Trophoblast cell (in vitro differentiated cells and primary cell): ENCODE measurements around the gene SLX4IP.

Source experiments
- DNase-seq, 2 donors: peaks; one replicate each; pipeline ENCODE4 v3.0.0-alpha.2; 2016
- H2AFZ ChIP-seq: 2 replicates; pipeline ENCODE4 v1.6.1; 2013; ENCODE audit warnings: low read length, moderate library complexity, mild to moderate bottlenecking; ENCODE audit not compliant: insufficient read depth, poor library complexity
- H2AK5ac ChIP-seq: 2 replicates; pipeline ENCODE4 v1.6.1; 2013; ENCODE audit warnings: mild to moderate bottlenecking, low read length
- H2BK120ac ChIP-seq: 2 replicates; pipeline ENCODE4 v1.6.1; 2013; ENCODE audit warnings: low read length, mild to moderate bottlenecking, moderate library complexity; ENCODE audit not compliant: insufficient read depth, poor library complexity
- H2BK12ac ChIP-seq: 2 replicates; pipeline ENCODE4 v1.6.1; 2013; ENCODE audit warnings: mild to moderate bottlenecking, low read length, moderate library complexity
- H2BK5ac ChIP-seq: 2 replicates; pipeline ENCODE4 v1.6.1; 2013; ENCODE audit warnings: low read length, low read depth, moderate library complexity, mild to moderate bottlenecking; ENCODE audit not compliant: poor library complexity
- H3K14ac ChIP-seq: 2 replicates; pipeline ENCODE4 v1.6.1; 2013; ENCODE audit warnings: mild to moderate bottlenecking, low read length
- H3K18ac ChIP-seq: 2 replicates; pipeline ENCODE4 v1.6.1; 2013; ENCODE audit warnings: mild to moderate bottlenecking, low read length
- H3K23ac ChIP-seq: 2 replicates; pipeline ENCODE4 v1.6.1; 2013; ENCODE audit warnings: low read length
- H3K27ac ChIP-seq: 2 replicates; pipeline ENCODE4 v1.5.1; 2013; ENCODE audit warnings: low read depth, mild to moderate bottlenecking, inconsistent platforms, low read length, moderate library complexity
- H3K27me3 ChIP-seq: 2 replicates; pipeline ENCODE4 v1.6.1; 2013; ENCODE audit warnings: inconsistent platforms, mild to moderate bottlenecking, low read length, moderate library complexity; ENCODE audit not compliant: insufficient read depth
- H3K36me3 ChIP-seq, 2 experiments: 1 replicate in 1 of 2; 2 replicates in 1 of 2; pipeline ENCODE4 v1.6.1; 2013; ENCODE audit warnings: low read length in 2 of 2, mild to moderate bottlenecking in 2 of 2, moderate library complexity in 1 of 2; ENCODE audit not compliant: insufficient read depth in 2 of 2, control insufficient read depth in 1 of 2
- H3K4ac ChIP-seq: 2 replicates; pipeline ENCODE4 v1.6.1; 2013; ENCODE audit warnings: low read depth, mild to moderate bottlenecking, low read length, moderate library complexity
- H3K4me1 ChIP-seq, 2 experiments: 1 replicate in 1 of 2; 2 replicates in 1 of 2; pipeline ENCODE4 v1.6.1; 2013; ENCODE audit warnings: low read length in 2 of 2, mild to moderate bottlenecking in 2 of 2, moderate library complexity in 1 of 2; ENCODE audit not compliant: insufficient read depth in 2 of 2, control insufficient read depth in 1 of 2
- H3K4me2 ChIP-seq: 2 replicates; pipeline ENCODE4 v1.6.1; 2013; ENCODE audit warnings: inconsistent platforms, mild to moderate bottlenecking, low read length, moderate library complexity
- H3K4me3 ChIP-seq: 2 replicates; pipeline ENCODE4 v1.5.1; 2013; ENCODE audit warnings: mild to moderate bottlenecking, low read depth, low read length, inconsistent platforms
- H3K79me1 ChIP-seq: one replicate; pipeline ENCODE4 v1.6.1; 2013; ENCODE audit warnings: low read length
- H3K79me2 ChIP-seq: 2 replicates; pipeline ENCODE4 v1.6.1; 2013; ENCODE audit warnings: low read length, mild to moderate bottlenecking; ENCODE audit not compliant: control insufficient read depth, insufficient read depth, poor library complexity
- H3K9ac ChIP-seq: 2 replicates; pipeline ENCODE4 v1.6.1; 2013; ENCODE audit warnings: mild to moderate bottlenecking, low read length
- H3K9me3 ChIP-seq: 2 replicates; pipeline ENCODE4 v1.6.1; 2013; ENCODE audit warnings: low read depth, mild to moderate bottlenecking, control low read depth, inconsistent platforms, low read length; ENCODE audit not compliant: insufficient read depth
- H4K12ac ChIP-seq: 2 replicates; pipeline ENCODE4 v1.6.1; 2013; ENCODE audit warnings: low read depth, mild to moderate bottlenecking, low read length, moderate library complexity
- H4K8ac ChIP-seq: 2 replicates; pipeline ENCODE4 v1.6.1; 2013; ENCODE audit warnings: low read depth, mild to moderate bottlenecking, low read length, moderate library complexity
- H4K91ac ChIP-seq: one replicate; pipeline ENCODE4 v1.6.1; 2013; ENCODE audit warnings: low read depth, mild to moderate bottlenecking, low read length, moderate library complexity
- WGBS: extraction: QIAGEN DNeasy Blood & Tissue Kit; methylation state at CpG from one replicate; pipeline ENCODE4 v1.1.7; 2013; ENCODE audit warnings: missing lambda C conversion rate; ENCODE audit not compliant: insufficient read length, insufficient coverage; ENCODE audit errors: extremely low coverage; 5-methylcytosine and 5-hydroxymethylcytosine counted together

SLX4IP gene

GRCh38 chr20:10443936-10444335, 8.8 kb downstream of the SLX4IP start:
- H3K23ac ChIP-seq: no peak overlapping the region
- no CpG with 5 or more reads among the region's 2 CpGs for WGBS

GRCh38 chr20:10445758-10446157, 10.7 kb downstream of the SLX4IP start:
- no peak overlapping the region for H3K14ac ChIP-seq
- H3K79me1 ChIP-seq: no peaks in the 10 kb centered on the region
- no peak overlapping the region for H4K8ac ChIP-seq
- H3K79me2 ChIP-seq: no peaks in the 10 kb centered on the region
- no CpG with 5 or more reads among the region's 4 CpGs for WGBS
- H3K9me3 ChIP-seq: no peaks in the 10 kb centered on the region
- no peak overlapping the region for H3K4ac ChIP-seq
- H2BK120ac ChIP-seq: no peak overlapping the region
- no peak overlapping the region for H3K9ac ChIP-seq
- no peaks in the 10 kb centered on the region for H3K27me3 ChIP-seq
- H3K36me3 ChIP-seq: no peaks in the 10 kb centered on the region
- no peak overlapping the region for H4K12ac ChIP-seq
- H3K4me1 ChIP-seq: no peaks in the 10 kb centered on the region
- H3K4me2 ChIP-seq: no peak overlapping the region
- no peak overlapping the region for H2AK5ac ChIP-seq
- no peak overlapping the region for H3K4me3 ChIP-seq
- no peak overlapping the region for H3K18ac ChIP-seq
- no peak overlapping the region for H2BK5ac ChIP-seq
- H2AFZ ChIP-seq: no peak overlapping the region
- no peak for DNase-seq
- H3K27ac ChIP-seq: no peak overlapping the region
- no peak overlapping the region for H2BK12ac ChIP-seq
- H4K91ac ChIP-seq: no peak overlapping the region
- no peak overlapping the region for H3K23ac ChIP-seq

More at GRCh38 chr20:10443936-10444335, 8.8 kb downstream of the SLX4IP start:
- Histone ChIP-seq H3K4me1 (no peaks in the 10 kb centered on the region), H3K79me1 (no peaks in the 10 kb centered on the region), H3K9ac (no peak overlapping the region), H2BK12ac (no peak overlapping the region), H3K36me3 (no peaks in the 10 kb centered on the region), H4K8ac (no peak overlapping the region), H3K79me2 (no peaks in the 10 kb centered on the region), H3K4me3 (no peak overlapping the region), H3K18ac (no peak overlapping the region), H3K14ac (no peak overlapping the region), H3K27ac (no peak overlapping the region), H3K27me3 (no peaks in the 10 kb centered on the region), H4K12ac (no peak overlapping the region), H2BK120ac (no peak overlapping the region), H2AFZ (no peak overlapping the region), H3K9me3 (no peaks in the 10 kb centered on the region), H3K4me2 (no peak overlapping the region), H2BK5ac (no peak overlapping the region), H3K4ac (no peak overlapping the region), H4K91ac (no peak overlapping the region), H2AK5ac (no peak overlapping the region)
- DNase-seq: no peak

GRCh38 chr20:10447028-10447427, 11.9 kb downstream of the SLX4IP start:
- Histone ChIP-seq H3K27ac (no peak overlapping the region), H3K23ac (no peak overlapping the region), H4K12ac (no peak overlapping the region), H3K18ac (no peak overlapping the region), H4K91ac (no peak overlapping the region), H2BK120ac (no peak overlapping the region), H3K4me1 (no peaks in the 10 kb centered on the region), H3K4ac (no peak overlapping the region), H2AK5ac (no peak overlapping the region), H3K36me3 (no peaks in the 10 kb centered on the region), H2BK12ac (no peak overlapping the region), H3K79me2 (no peaks in the 10 kb centered on the region), H2AFZ (no peak overlapping the region), H3K9me3 (no peaks in the 10 kb centered on the region), H3K14ac (no peak overlapping the region), H3K79me1 (no peaks in the 10 kb centered on the region), H2BK5ac (no peak overlapping the region), H3K4me3 (no peak overlapping the region), H3K4me2 (no peak overlapping the region), H3K9ac (no peak overlapping the region), H4K8ac (no peak overlapping the region), H3K27me3 (no peaks in the 10 kb centered on the region)
- WGBS: no CpG with 5 or more reads among the region's 3 CpGs
- DNase-seq: no peak

GRCh38 chr20:10448270-10449156, 13.4 kb downstream of the SLX4IP start:
- H2BK5ac ChIP-seq: no peak overlapping the region

More at GRCh38 chr20:10448270-10449156, 13.4 kb downstream of the SLX4IP start:
- no peak overlapping the region for H3K4me3 ChIP-seq
- WGBS: no CpG with 5 or more reads among the region's 6 CpGs
- no peak overlapping the region for H3K9ac ChIP-seq
- no peak overlapping the region for H4K12ac ChIP-seq
- no peaks in the 10 kb centered on the region for H3K79me2 ChIP-seq
- no peak overlapping the region for H4K91ac ChIP-seq
- H3K27me3 ChIP-seq: no peaks in the 10 kb centered on the region
- no peak overlapping the region for H3K27ac ChIP-seq
- DNase-seq: no peak
- H3K4me1 ChIP-seq: no peaks in the 10 kb centered on the region
- no peak overlapping the region for H2AK5ac ChIP-seq
- H3K23ac ChIP-seq: no peak overlapping the region
- no peak overlapping the region for H4K8ac ChIP-seq
- no peaks in the 10 kb centered on the region for H3K36me3 ChIP-seq
- H2BK12ac ChIP-seq: no peak overlapping the region
- H2BK120ac ChIP-seq: no peak overlapping the region
- no peaks in the 10 kb centered on the region for H3K79me1 ChIP-seq
- H2AFZ ChIP-seq: no peak overlapping the region
- no peak overlapping the region for H3K14ac ChIP-seq
- no peak overlapping the region for H3K18ac ChIP-seq
- H3K4me2 ChIP-seq: no peak overlapping the region
- H3K4ac ChIP-seq: no peak overlapping the region
- no peaks in the 10 kb centered on the region for H3K9me3 ChIP-seq
